ENCODE results near the gene AZIN2.

The AZIN2 gene

GRCh38 chr1:33072707-33073106 is 8.2 kb upstream of the AZIN2 start:
- H3K4me1 Mint-ChIP-seq (ENCODE audit: low read depth) = peaks cover 8% of the 10 kb centered on the region

GRCh38 chr1:33074193-33074945 is 6.6 kb upstream of the AZIN2 start:
- H3K27me3 Mint-ChIP-seq = peaks cover 10% of the 10 kb centered on the region
- no peak overlapping the region for H3K4me3 Mint-ChIP-seq
- H3K27ac Mint-ChIP-seq = no peak overlapping the region
- peaks cover 8% of the 10 kb centered on the region for H3K4me1 Mint-ChIP-seq (ENCODE audit: low read depth)
- intact Hi-C loops (cut with micrococcal nuclease) = no loop called here
- no peaks in the 10 kb centered on the region for H3K36me3 Mint-ChIP-seq (ENCODE audit: low read depth)
- peaks cover 11% of the 10 kb centered on the region for H3K9me3 Mint-ChIP-seq

More at GRCh38 chr1:33072707-33073106, 8.2 kb upstream of the AZIN2 start:
- no peak overlapping the region for H3K27ac Mint-ChIP-seq
- intact Hi-C loops (cut with micrococcal nuclease) = no loop called here
- no peaks in the 10 kb centered on the region for H3K36me3 Mint-ChIP-seq (ENCODE audit: low read depth)
- peaks cover 8% of the 10 kb centered on the region for H3K27me3 Mint-ChIP-seq
- H3K4me3 Mint-ChIP-seq = no peak overlapping the region
- H3K9me3 Mint-ChIP-seq = peaks cover 11% of the 10 kb centered on the region

GRCh38 chr1:33078030-33078591 is 2.8 kb upstream of the AZIN2 start:
- Mint-ChIP-seq H3K27ac (no peak overlapping the region), H3K4me3 (no peak overlapping the region), H3K4me1 (ENCODE audit: low read depth) (peaks cover 18% of the 10 kb centered on the region), H3K27me3 (peaks cover 39% of the 10 kb centered on the region), H3K36me3 (ENCODE audit: low read depth) (no peaks in the 10 kb centered on the region), H3K9me3 (no peaks in the 10 kb centered on the region)
- intact Hi-C loops (cut with micrococcal nuclease) = no loop called here

- Mint-ChIP-seq H3K9me3 (no peaks in the 10 kb centered on the region), H3K27me3 (peaks cover 54% of the 10 kb centered on the region), H3K27ac (peak overlapping the region; percentile 50), H3K4me3 (peak overlapping the region; percentile 74), H3K4me1 (ENCODE audit: low read depth) (peaks cover 21% of the 10 kb centered on the region), H3K36me3 (ENCODE audit: low read depth) (no peaks in the 10 kb centered on the region)
- intact Hi-C loops (cut with micrococcal nuclease) = loop anchor here (10.0 kb wide), 2 partner anchors 116 to 146 kb away; partner anchors contain the start of gene RNF19B
Measured at GRCh38 chr1:33080373-33080772, 580 bp upstream of the AZIN2 start.

- intact Hi-C loops (cut with micrococcal nuclease) = loop anchor here (10.0 kb wide), 2 partner anchors 117 to 147 kb away; partner anchors contain the start of gene RNF19B
- Mint-ChIP-seq H3K36me3 (ENCODE audit: low read depth) (no peaks in the 10 kb centered on the region), H3K27me3 (peaks cover 59% of the 10 kb centered on the region), H3K9me3 (no peaks in the 10 kb centered on the region), H3K27ac (peak overlapping the region; percentile 50), H3K4me3 (peak overlapping the region; percentile 74), H3K4me1 (ENCODE audit: low read depth) (peaks cover 34% of the 10 kb centered on the region)
Measured at GRCh38 chr1:33081554-33082305, 777 bp downstream of the AZIN2 start.

GRCh38 chr1:33082575-33083108 is 1.7 kb downstream of the AZIN2 start:
- H3K4me3 Mint-ChIP-seq = no peak overlapping the region
- peaks cover 37% of the 10 kb centered on the region for H3K4me1 Mint-ChIP-seq (ENCODE audit: low read depth)
- no peaks in the 10 kb centered on the region for H3K36me3 Mint-ChIP-seq (ENCODE audit: low read depth)
- intact Hi-C loops (cut with micrococcal nuclease) = loop anchor here (10.0 kb wide), 2 partner anchors 118 to 148 kb away; partner anchors contain the start of gene RNF19B
- H3K27me3 Mint-ChIP-seq = peaks cover 61% of the 10 kb centered on the region
- no peaks in the 10 kb centered on the region for H3K9me3 Mint-ChIP-seq
- no peak overlapping the region for H3K27ac Mint-ChIP-seq

- Mint-ChIP-seq H3K36me3 (ENCODE audit: low read depth) (no peaks in the 10 kb centered on the region), H3K4me3 (no peak overlapping the region), H3K27ac (no peak overlapping the region), H3K27me3 (peaks cover 53% of the 10 kb centered on the region), H3K9me3 (no peaks in the 10 kb centered on the region), H3K4me1 (ENCODE audit: low read depth) (peaks cover 48% of the 10 kb centered on the region)
- intact Hi-C loops (cut with micrococcal nuclease) = loop anchor here (10.0 kb wide), 2 partner anchors 121 to 151 kb away; partner anchors contain the start of gene RNF19B
Measured at GRCh38 chr1:33085332-33085731, 4.4 kb downstream of the AZIN2 start.

- H3K4me3 Mint-ChIP-seq = peak overlapping the region; percentile 37
- peaks cover 40% of the 10 kb centered on the region for H3K4me1 Mint-ChIP-seq (ENCODE audit: low read depth)
- no peaks in the 10 kb centered on the region for H3K36me3 Mint-ChIP-seq (ENCODE audit: low read depth)
- no peaks in the 10 kb centered on the region for H3K9me3 Mint-ChIP-seq
- intact Hi-C loops (cut with micrococcal nuclease) = loop anchor here (1.0 to 10.0 kb wide), 3 partner anchors 122 to 209 kb away; partner anchors contain the start of gene RNF19B
- no peak overlapping the region for H3K27ac Mint-ChIP-seq
- H3K27me3 Mint-ChIP-seq = peaks cover 43% of the 10 kb centered on the region
Measured at GRCh38 chr1:33086384-33086850, 5.5 kb downstream of the AZIN2 start.

GRCh38 chr1:33087677-33088076 is 6.7 kb downstream of the AZIN2 start:
- H3K27ac Mint-ChIP-seq = no peak overlapping the region
- H3K4me1 Mint-ChIP-seq (ENCODE audit: low read depth) = peaks cover 36% of the 10 kb centered on the region
- H3K9me3 Mint-ChIP-seq = no peaks in the 10 kb centered on the region
- H3K27me3 Mint-ChIP-seq = peaks cover 31% of the 10 kb centered on the region
- H3K36me3 Mint-ChIP-seq (ENCODE audit: low read depth) = no peaks in the 10 kb centered on the region
- no peak overlapping the region for H3K4me3 Mint-ChIP-seq
- intact Hi-C loops (cut with micrococcal nuclease) = loop anchor here (10.0 kb wide), 2 partner anchors 123 to 153 kb away; partner anchors contain the start of gene RNF19B

GRCh38 chr1:33088119-33088906 is 7.4 kb downstream of the AZIN2 start:
- H3K9me3 Mint-ChIP-seq = no peaks in the 10 kb centered on the region

GRCh38 chr1:33089457-33089856 is 8.5 kb downstream of the AZIN2 start:
- H3K4me3 Mint-ChIP-seq = no peak overlapping the region
- H3K27ac Mint-ChIP-seq = no peak overlapping the region
- H3K4me1 Mint-ChIP-seq (ENCODE audit: low read depth) = peaks cover 36% of the 10 kb centered on the region
- H3K36me3 Mint-ChIP-seq (ENCODE audit: low read depth) = no peaks in the 10 kb centered on the region
- intact Hi-C loops (cut with micrococcal nuclease) = loop anchor here (10.0 kb wide), 2 partner anchors 125 to 155 kb away; partner anchors contain the start of gene RNF19B
- peaks cover 23% of the 10 kb centered on the region for H3K27me3 Mint-ChIP-seq
- H3K9me3 Mint-ChIP-seq = no peaks in the 10 kb centered on the region

More at GRCh38 chr1:33088119-33088906, 7.4 kb downstream of the AZIN2 start:
- intact Hi-C loops (cut with micrococcal nuclease) = loop anchor here (10.0 kb wide), 2 partner anchors 124 to 154 kb away; partner anchors contain the start of gene RNF19B
- H3K4me1 Mint-ChIP-seq (ENCODE audit: low read depth) = peaks cover 36% of the 10 kb centered on the region
- H3K27ac Mint-ChIP-seq = peak overlapping the region; percentile 8
- H3K27me3 Mint-ChIP-seq = peaks cover 27% of the 10 kb centered on the region
- H3K4me3 Mint-ChIP-seq = no peak overlapping the region
- no peaks in the 10 kb centered on the region for H3K36me3 Mint-ChIP-seq (ENCODE audit: low read depth)

GRCh38 chr1:33092438-33092837 is 11.5 kb downstream of the AZIN2 start:
- H3K4me3 Mint-ChIP-seq = no peak overlapping the region
- no peaks in the 10 kb centered on the region for H3K36me3 Mint-ChIP-seq (ENCODE audit: low read depth)

GRCh38 chr1:33093004-33093403 is 12.1 kb downstream of the AZIN2 start:
- Mint-ChIP-seq H3K36me3 (ENCODE audit: low read depth) (no peaks in the 10 kb centered on the region), H3K27me3 (peaks cover 8% of the 10 kb centered on the region), H3K27ac (no peak overlapping the region), H3K4me1 (ENCODE audit: low read depth) (peaks cover 22% of the 10 kb centered on the region), H3K4me3 (no peak overlapping the region), H3K9me3 (no peaks in the 10 kb centered on the region)
- intact Hi-C loops (cut with micrococcal nuclease) = no loop called here

More at GRCh38 chr1:33092438-33092837, 11.5 kb downstream of the AZIN2 start:
- no peaks in the 10 kb centered on the region for H3K9me3 Mint-ChIP-seq
- peaks cover 11% of the 10 kb centered on the region for H3K27me3 Mint-ChIP-seq
- no peak overlapping the region for H3K27ac Mint-ChIP-seq
- intact Hi-C loops (cut with micrococcal nuclease) = no loop called here
- peaks cover 20% of the 10 kb centered on the region for H3K4me1 Mint-ChIP-seq (ENCODE audit: low read depth)

Data from dendritic cell treated with granulocyte-macrophage colony-stimulating factor and Interleukin-4, amounts not matched to agents 40 ng/mL and 50 ng/mL, for 4 days (primary cell).